ENCODE data around the gene UMODL1.

Gene UMODL1

GRCh38 chr21:42137191-42137904 lies 66.2 kb downstream of the UMODL1 start:
- TF ChIP-seq GATA2 (IDR thresholded peaks at IDR 0.05; ENCODE audit: low read depth, low read length) (no peak), GATA3 (IDR thresholded peaks at IDR 0.05; ENCODE audit: low read depth, low read length) (no peak)

GRCh38 chr21:42140196-42140934 lies 69.2 kb downstream of the UMODL1 start:
- TF ChIP-seq GATA3 (IDR thresholded peaks at IDR 0.05; ENCODE audit: low read depth, low read length), result no peak
- no peak for TF ChIP-seq GATA2 (IDR thresholded peaks at IDR 0.05; ENCODE audit: low read depth, low read length)

GRCh38 chr21:42141643-42142042 lies 70.5 kb downstream of the UMODL1 start:
- no peak for TF ChIP-seq GATA3 (IDR thresholded peaks at IDR 0.05; ENCODE audit: low read depth, low read length)
- TF ChIP-seq GATA2 (IDR thresholded peaks at IDR 0.05; ENCODE audit: low read depth, low read length), result no peak

GRCh38 chr21:42142141-42142540 lies 71.0 kb downstream of the UMODL1 start:
- TF ChIP-seq GATA3 (IDR thresholded peaks at IDR 0.05; ENCODE audit: low read depth, low read length) (no peak), GATA2 (IDR thresholded peaks at IDR 0.05; ENCODE audit: low read depth, low read length) (no peak)

GRCh38 chr21:42142627-42143026 lies 71.5 kb downstream of the UMODL1 start:
- TF ChIP-seq GATA2 (IDR thresholded peaks at IDR 0.05; ENCODE audit: low read depth, low read length), result no peak
- TF ChIP-seq GATA3 (IDR thresholded peaks at IDR 0.05; ENCODE audit: low read depth, low read length), result no peak

GRCh38 chr21:42143111-42143510 lies 72.0 kb downstream of the UMODL1 start:
- no peak for TF ChIP-seq GATA3 (IDR thresholded peaks at IDR 0.05; ENCODE audit: low read depth, low read length)
- TF ChIP-seq GATA2 (IDR thresholded peaks at IDR 0.05; ENCODE audit: low read depth, low read length), result no peak

GRCh38 chr21:42144221-42144620 lies 73.1 kb downstream of the UMODL1 start:
- TF ChIP-seq GATA2 (IDR thresholded peaks at IDR 0.05; ENCODE audit: low read depth, low read length) (no peak), GATA3 (IDR thresholded peaks at IDR 0.05; ENCODE audit: low read depth, low read length) (no peak)

GRCh38 chr21:42144679-42145568 lies 73.8 kb downstream of the UMODL1 start:
- TF ChIP-seq GATA2 (IDR thresholded peaks at IDR 0.05; ENCODE audit: low read depth, low read length), result no peak
- TF ChIP-seq GATA3 (IDR thresholded peaks at IDR 0.05; ENCODE audit: low read depth, low read length), result no peak

GRCh38 chr21:42145569-42146272 lies 74.6 kb downstream of the UMODL1 start:
- TF ChIP-seq GATA2 (IDR thresholded peaks at IDR 0.05; ENCODE audit: low read depth, low read length) (no peak), GATA3 (IDR thresholded peaks at IDR 0.05; ENCODE audit: low read depth, low read length) (no peak)

- no peak for TF ChIP-seq GATA3 (IDR thresholded peaks at IDR 0.05; ENCODE audit: low read depth, low read length)
- no peak for TF ChIP-seq GATA2 (IDR thresholded peaks at IDR 0.05; ENCODE audit: low read depth, low read length)
Measured at GRCh38 chr21:42146273-42146805, 75.2 kb downstream of the UMODL1 start.

- TF ChIP-seq GATA2 (IDR thresholded peaks at IDR 0.05; ENCODE audit: low read depth, low read length) (no peak), GATA3 (IDR thresholded peaks at IDR 0.05; ENCODE audit: low read depth, low read length) (no peak)
Measured at GRCh38 chr21:42146821-42147220, 75.7 kb downstream of the UMODL1 start.

GRCh38 chr21:42147386-42148020 lies 76.4 kb downstream of the UMODL1 start:
- TF ChIP-seq GATA3 (IDR thresholded peaks at IDR 0.05; ENCODE audit: low read depth, low read length) (no peak), GATA2 (IDR thresholded peaks at IDR 0.05; ENCODE audit: low read depth, low read length) (no peak)

- TF ChIP-seq GATA3 (IDR thresholded peaks at IDR 0.05; ENCODE audit: low read depth, low read length) (no peak), GATA2 (IDR thresholded peaks at IDR 0.05; ENCODE audit: low read depth, low read length) (no peak)
Measured at GRCh38 chr21:42148097-42148496, 77.0 kb downstream of the UMODL1 start.

Data from SH-SY5Y (cell line).